GM19463 (cell line): Measurements from ENCODE around the gene ARHGAP26.
A peak's percentile ranks its signal among the peaks of the same experiment; 100 is the strongest.

Experiments used
- ATAC-seq: cut with Tn5 transposase; IDR thresholded peaks from one replicate; pipeline ENCODE4 v1.9.1; 2021; ENCODE audit warnings: mild to moderate bottlenecking, moderate library complexity; ENCODE audit not compliant: unreplicated experiment

The ARHGAP26 gene

DNA sequence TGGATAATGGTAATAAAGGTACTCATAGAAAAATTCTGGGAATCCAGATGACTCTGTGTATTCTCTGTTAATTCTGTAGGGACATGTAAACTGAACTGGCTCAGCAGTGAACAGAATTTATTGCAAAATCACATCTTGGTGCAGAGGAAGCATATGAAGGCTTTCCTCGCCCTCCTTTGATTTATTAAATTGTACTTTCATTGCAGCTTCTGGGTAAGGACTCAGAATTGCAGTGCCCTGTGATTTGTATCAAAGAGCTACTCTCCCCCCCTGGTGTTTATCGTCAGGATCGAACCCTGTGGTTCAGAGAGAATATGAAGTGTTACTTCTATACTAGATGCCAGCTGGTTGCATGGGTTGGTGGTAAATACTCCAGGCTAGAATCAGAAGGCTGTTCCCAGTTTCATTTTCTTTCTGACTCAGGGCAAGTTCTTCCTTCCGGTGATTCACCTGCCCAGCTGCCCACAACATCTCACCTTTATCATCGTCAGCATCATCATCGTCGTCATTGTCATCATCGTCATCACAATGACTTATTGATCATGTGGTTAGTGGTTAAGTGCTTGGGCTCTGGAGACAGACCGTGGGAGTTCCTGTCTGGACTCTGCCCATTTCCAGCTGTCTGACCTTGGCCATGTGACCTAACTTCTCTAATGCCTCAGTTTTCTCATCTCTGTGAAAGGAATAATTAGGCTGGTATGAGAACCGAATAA is 238.8 kb downstream of the ARHGAP26 start:
- ATAC-seq = peak; percentile 78

DNA sequence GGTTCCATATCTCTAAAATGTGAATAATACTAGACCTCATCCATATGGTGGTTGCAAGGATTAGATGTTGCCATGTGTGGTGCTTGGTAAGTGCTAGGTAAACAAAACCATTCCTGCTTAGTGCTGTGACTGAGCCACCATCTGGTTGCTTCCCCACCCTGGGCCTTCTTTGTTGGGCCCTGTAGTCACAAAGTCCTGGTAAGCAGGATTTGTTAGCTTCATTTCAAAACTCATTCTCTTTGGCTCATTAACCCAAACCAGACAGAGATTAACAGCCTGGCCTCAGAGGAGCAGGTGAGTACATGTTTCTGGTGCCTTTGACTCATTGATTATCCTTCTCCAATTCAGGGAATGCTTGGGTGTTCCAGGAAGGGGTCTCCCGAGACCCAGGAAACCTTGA is 240.2 kb downstream of the ARHGAP26 start:
- no peak for ATAC-seq

DNA sequence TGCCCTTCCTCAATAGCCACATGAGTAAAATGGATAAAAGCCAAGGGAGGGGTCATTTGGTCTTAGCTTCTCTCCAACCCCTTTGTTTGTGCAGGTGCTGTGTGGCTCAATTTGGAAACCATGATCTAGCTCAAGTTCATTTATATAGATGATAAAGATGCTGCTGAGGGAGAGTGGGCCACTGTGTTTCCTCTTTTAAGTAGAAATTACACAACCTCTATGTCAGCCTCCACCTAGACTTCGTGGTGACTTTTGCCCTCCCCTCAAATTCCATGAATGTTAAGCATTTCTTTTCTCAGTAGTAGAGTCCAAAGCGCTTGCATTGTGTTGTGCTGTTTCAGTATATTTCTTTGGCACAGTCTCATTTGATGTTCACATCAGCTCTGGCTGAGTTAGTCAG is 241.4 kb downstream of the ARHGAP26 start:
- ATAC-seq = no peak

DNA sequence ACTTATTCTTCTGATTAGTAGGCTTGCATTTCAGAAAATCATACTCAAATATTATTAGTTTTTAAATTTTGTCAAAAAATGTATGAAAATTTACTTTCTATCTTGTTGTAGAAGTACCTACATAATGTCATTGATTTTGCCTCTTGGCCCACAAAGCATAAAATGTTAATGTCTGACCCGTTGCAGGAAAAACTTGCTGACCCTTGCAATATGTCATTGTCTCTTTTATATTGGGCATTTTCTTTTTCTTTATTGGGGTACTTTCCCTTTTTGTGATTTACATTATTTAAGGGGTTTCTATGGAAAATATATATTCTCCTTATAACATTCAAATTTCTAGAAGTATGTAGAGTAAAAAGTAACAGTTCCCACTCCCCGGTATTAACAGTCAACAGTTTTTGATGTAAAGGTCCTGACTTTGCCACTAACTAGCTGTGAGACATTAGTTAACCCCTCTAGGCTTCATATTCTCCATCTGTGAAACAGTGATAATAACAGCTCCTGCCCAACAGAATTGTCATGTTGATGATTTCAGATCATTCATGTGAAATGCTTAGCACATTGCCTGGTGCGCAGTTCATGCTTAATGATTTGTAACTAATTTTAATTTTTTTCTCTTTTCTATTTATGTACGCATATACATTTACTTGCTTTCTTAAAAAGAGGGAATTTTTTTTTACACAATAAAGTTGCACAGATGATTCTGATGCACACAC is 243.2 kb downstream of the ARHGAP26 start:
- ATAC-seq = no peak

DNA sequence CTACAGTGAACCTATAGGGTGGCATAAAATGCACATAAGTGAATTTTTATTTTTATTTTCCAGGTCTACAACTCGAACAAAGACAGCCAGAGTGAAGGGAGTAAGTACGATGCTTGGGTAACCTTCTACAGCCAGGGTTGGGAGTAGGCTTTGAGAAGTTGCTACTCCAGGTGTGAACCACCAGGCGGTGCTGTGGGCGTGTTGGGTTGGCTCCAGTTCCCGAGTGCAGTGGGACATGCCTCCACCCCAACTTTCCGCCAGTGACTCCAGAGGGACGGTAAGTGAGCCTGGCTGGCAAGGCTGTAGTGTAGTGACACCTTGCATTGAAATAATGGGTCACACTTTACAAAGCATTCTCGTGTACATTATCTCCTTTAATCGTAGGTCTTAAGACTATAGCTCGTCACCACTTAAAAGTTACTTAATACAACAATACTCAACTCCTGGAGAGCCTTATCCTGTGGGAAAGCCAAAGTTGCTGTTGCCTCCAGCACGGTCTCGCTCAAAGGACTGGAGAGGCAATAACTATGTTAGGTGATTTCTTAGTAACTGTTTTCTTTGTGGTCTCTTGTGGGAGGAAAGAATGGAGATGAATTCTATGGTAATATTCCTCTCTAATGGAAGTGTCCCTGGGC is 244.0 kb downstream of the ARHGAP26 start:
- no peak for ATAC-seq

DNA sequence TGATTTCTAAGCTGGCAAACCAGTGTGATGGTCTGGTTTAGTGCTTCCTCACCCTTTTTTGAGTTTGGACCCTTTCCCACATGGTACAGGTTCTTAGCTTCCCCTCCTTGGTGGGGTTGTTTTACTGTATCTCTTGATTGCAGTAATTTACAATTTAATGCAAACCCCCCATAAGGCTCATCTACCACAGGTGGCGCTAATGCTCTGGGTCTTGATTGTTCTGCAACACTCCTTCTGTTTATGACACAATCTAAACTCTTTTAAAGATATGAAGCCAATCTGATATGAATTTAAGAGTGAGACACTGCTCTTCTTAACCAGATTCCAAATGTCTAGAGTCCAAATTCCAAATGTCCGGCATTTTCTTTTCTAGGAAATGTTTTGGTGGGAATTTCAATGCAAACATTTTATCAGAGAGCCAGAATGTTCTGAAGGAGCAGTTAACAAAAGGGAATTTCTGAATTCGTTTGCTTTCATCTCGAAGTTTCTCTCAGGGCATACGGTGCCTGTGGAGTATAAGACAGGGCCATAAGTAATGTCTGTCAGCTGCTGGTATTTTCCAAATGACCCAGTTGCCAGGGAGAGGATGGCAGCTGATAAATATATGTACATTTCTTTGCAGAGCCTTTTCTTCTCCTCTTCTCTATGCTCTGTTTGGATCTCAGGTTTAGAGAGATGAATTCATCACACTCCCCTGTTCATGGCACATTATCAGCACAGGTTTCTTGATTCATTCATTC is 246.8 kb downstream of the ARHGAP26 start:
- ATAC-seq = no peak

DNA sequence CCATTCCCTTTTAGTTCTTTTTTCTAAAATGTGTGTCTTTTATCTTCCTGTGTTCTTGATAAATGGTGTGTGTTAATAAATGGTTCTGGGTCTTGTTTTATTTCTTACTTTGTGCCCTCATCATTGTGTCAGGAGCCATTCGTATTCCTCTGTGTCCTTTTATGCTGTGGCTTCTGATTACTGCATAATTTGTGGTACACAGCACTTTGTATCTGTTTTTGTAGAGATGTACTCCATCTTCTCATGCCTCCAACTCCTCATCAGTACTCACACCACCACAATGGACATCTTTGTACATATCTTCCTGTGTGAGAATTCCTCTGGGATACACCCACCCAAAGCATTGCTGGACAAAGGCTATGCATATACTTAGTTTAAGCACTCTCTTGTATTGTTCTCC is 247.4 kb downstream of the ARHGAP26 start:
- no peak for ATAC-seq

DNA sequence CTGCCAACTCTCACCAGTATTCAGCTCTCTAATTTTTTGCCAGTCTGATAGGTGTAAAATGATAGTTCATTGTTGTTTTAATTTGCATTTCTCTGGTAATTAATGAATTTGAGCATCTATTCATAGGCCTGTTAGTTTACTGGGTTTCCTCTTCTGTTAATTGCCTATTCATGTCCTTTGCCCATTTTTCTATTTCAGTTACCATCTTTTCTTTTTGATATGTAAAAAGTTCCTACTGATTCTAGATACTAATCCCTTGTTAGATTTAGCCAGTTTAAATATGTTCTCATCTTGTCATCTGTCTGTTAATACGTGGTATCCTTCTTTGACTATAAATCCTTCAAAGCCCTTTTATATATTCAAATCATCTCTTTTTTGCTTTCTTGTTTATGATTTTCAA is 247.8 kb downstream of the ARHGAP26 start:
- no peak for ATAC-seq

DNA sequence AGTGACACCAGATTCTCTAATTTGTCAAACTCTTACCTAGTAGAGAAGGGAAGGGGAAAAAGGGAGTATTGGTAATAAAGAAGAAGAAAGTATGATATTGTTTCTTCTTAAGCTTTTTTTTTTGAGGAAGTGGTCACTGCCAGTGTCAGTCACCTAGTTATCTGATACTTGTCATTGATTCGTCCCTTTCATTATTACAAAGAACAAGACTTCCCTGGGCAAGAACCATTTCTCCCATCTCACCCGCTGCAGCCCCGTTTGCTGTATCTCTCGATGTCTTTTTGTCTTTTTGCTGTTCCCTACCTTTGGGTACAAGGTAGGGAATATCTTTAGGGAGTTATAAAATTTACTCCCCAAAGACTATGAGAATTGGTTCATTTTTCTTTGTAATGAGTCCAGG is 249.0 kb downstream of the ARHGAP26 start:
- ATAC-seq = no peak

DNA sequence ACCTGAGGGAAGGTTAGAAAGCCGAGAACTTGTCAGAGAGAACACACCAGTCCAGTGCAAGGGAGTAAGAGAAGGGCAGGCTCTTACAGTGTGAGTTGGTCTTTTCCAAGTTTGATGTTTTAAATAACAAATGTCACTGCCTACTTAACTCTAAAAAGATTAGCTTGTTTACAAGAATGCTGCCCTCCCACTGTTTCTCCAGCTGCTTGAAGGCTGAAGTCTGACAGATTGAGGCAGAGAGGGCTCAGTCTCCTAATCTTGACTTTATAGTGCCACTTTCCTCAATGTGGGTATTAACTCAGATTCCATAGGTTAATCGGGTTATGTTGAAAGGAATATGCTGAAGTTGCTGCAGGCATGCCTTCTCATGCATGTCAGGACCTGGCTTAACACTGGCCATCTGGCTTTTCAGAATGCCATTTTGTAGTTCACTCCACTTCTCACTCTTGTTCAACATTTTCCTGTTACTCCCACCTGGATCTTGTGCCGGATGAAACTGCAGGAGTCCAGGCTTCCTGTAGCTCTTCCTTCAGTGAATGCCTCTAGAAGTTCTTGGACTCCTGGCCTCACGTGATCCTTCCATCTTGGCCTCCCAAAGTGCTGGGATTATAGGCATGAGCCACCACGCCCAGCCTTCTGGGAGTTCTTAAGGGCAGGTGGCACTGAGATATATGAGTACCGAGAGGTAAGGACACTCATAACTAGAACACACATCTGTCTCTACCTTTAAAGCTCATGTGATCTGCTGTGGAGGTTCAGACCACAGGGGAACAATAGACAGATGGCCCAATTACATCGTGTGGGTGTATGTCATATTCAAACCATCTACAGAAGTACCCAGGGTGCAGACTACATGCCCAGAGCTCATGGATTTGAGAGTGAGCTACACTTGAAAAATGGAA is 249.7 kb downstream of the ARHGAP26 start:
- peak; percentile 78 for ATAC-seq

DNA sequence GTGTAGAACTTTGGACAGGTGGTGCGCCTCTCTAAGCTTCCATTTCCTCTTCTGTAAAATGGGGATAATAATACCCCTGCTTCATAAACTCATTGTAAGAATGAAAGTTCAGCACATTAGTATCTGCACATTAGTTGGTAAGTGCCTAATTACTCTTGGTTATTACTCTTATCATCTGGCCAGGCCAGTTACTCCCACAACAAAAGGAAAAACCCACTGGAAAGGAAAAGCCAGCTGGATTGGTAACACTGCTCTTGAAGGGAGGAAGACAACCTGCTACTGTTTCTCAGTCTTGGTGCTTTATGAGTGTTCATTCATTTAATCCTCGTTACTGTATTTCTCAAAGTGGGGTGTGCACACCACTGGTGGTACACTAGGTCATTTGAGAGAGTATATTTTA is 251.4 kb downstream of the ARHGAP26 start:
- no peak for ATAC-seq

DNA sequence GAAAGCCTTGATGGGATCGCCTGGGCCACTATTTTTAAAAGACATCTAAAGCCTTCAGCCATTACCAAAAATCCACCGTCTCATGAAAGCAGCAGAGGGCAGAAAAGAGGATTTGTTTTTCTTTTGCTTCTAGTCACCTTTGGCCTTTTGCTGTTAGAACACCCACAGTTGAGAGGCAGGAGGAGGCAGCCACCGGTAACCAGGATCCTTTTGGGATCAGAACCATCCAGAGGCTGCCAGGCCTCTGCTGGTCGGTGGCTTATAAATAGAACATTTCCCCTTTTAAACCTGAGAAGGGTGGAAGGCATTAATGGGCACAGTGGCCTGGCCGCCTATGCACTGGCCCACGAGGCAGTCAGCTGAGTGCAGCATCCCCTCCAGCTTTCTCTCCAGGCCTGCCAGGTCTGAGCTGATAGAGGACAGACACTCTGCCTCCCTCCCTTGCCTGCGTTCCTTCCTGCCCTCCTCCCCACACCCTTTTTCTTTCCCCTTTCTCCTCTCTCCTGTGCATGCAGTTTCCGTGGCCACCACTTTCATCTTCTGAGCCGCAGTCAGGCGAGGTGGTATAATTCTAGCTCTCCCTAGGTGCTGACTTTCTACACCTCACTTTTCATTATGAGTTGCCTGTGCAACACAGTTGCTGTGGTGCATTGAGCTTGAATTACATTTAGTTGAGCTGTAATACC is 253.4 kb downstream of the ARHGAP26 start:
- ATAC-seq = peak; percentile 46

DNA sequence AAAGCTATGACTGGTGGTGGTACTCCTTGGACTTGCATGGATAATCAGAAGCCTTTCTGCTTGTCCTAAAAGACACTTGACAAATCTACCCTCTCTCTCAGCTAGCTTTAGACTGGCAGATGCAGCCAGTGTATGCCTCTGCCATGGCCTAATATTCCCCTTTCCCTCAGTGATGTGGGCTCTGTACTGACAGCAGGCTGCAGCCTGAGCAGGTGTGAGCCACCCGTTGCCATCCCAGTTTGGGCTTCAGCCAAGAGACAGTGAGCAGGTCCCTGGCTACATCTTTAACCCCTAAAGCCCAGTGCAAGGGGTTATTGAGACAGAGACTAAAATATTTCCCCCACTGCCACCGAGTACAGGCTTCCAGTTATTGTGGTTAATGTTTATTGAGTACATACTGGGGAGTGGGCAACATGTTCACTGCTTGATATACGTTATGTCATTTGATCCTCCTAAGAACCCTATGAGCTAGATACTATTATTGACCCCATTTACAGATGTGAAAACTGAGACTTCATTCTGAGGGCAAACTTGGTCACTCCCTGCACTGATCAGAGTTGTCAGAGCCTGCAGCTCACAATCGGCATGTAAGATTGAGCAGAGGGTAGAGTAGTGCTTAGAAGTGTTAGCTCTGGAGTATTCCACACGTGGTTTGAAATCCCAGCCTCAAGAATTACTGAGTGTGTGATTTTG is 254.2 kb downstream of the ARHGAP26 start:
- ATAC-seq = no peak

DNA sequence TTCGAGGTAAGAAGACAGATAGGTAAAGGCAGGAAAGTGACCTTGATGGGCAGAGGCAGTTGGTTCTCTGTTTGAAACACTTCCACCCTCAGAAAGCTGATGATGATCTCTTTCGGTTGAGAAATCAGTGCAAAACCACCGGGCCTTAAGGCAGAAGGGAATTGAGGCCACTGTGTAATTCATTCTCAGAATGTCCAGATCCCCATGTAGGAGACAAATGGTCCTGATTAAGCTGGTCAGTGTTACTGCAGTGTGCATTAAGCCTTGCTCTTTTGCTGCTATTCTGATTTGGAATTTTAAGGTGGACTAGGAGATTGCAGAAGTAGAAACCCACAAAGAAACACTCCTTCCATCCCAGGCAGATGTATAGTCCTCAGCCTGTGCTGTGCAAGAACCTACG is 255.2 kb downstream of the ARHGAP26 start:
- ATAC-seq = peak; percentile 20

DNA sequence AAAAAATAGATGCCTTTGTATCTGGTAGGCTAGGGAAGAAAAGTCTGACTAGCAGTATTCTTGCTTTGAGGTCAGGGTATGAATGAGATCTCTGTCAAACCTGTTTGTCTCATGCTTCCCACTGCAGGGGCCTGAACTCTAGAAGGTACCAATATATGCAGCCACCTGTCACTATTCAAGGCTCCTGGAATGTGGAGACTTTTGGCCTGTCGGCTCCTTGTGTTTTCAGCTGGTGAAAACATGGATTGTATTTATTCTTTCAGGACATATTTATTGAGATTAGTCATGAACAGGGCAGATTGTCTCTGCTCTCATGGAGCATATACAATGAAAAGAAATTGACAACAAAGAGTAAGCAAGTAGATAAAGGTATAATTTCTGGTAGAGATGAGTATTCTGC is 255.8 kb downstream of the ARHGAP26 start:
- no peak for ATAC-seq

DNA sequence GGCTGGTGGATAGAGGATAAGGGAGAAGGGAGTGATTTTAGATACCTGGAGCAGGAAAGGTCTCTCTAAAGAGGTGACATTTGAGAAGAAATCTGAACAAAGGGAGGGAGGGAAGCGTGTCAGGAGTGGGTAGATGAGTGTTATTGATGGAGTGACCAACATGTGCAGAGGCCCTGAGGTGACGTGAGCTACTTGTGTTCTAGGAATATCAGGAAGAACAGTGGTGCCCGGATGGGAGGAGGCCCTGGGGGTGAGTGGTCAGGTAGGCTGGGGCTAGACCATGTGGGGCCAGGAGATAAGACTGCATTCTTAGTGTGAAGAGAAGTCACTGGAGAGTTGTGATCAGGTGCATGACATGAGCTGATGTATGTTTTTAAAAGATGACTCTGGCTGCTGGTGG is 256.2 kb downstream of the ARHGAP26 start:
- no peak for ATAC-seq

DNA sequence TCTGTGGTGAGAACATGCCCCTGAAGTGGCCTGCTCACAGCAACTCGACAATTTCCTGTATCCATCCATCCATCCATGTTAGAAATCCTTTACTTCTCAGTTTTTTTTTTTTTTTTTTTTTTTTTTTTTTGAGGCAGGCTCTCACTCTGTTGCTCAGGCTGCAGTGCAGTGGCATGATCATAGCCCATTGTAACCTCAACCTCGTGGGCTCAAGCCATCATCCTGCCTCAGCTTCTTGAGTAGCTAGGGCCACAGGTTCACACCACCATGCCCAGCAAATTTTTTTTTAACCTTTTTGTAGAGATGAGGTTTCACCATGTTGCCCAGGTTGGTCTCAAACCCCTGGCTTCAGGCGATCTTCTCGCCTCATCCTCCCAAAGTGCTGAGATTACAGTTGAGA is 259.1 kb downstream of the ARHGAP26 start:
- ATAC-seq = no peak

DNA sequence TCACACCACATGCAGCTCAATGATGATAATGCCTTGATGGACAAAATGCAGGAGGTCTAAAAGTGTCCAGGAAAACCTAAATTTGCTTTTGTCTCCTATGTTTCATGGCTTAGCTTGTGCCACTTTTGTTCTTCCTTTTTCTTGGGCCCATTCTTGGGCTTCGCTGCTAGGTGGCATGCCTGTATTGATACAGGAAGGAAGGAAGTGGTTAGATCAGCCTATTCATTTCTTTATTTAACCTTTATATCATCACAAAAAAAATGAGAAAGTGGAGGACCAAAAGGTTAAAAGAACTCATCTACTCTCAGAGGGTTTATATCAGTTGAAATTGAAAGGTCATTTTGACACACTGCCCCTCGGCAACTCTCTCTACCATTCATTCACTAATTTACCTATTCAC is 260.2 kb downstream of the ARHGAP26 start:
- ATAC-seq = no peak
